Tibial artery (tissue), 4 donors: Measurements from ENCODE around the gene NRN1.

Experiments
- DNase-seq, 2 donors: peaks; one replicate each; pipeline ENCODE4 v3.0.0-alpha.2; 2019
- H3K27ac ChIP-seq, 2 donors: fragments of 200-600 bp; sonication (generic) in 1 of 2; 1 replicate in 1 of 2; 2 replicates in 1 of 2; pipeline ENCODE4 v1.5.1; 2018 to 2019; ENCODE audit warnings: mild to moderate bottlenecking in 1 of 2
- H3K27me3 ChIP-seq, 2 donors: fragments of 200-600 bp; sonication (generic) in 1 of 2; one replicate each; pipeline versions ENCODE4 v1.5.1 to v1.6.0; 2016 to 2019
- H3K36me3 ChIP-seq, 3 donors: fragments of 200-600 bp; sonication (generic) in 2 of 3; one replicate each; pipeline ENCODE4 v1.5.1; 2016 to 2019; ENCODE audit warnings: mild to moderate bottlenecking in 2 of 3
- H3K4me1 ChIP-seq, 4 donors: fragments of 200-600 bp; sonication (generic) in 2 of 4; 1 replicate in 3 of 4; 2 replicates in 1 of 4; pipeline ENCODE4 v1.5.1; 2016 to 2019
- H3K4me3 ChIP-seq, 2 donors: fragments of 200-600 bp; sonication (generic) in 1 of 2; 1 replicate in 1 of 2; 2 replicates in 1 of 2; pipeline ENCODE4 v1.5.1; 2018 to 2019; ENCODE audit warnings: mild to moderate bottlenecking in 2 of 2
- H3K9me3 ChIP-seq, 3 donors: fragments of 200-600 bp; sonication (generic) in 1 of 3; one replicate each; pipeline ENCODE4 v1.5.1; 2016 to 2019
- CTCF ChIP-seq, 2 experiments: fragments of 200-600 bp in 1 of 2; fragments of 450-650 bp in 1 of 2; IDR thresholded peaks; one replicate each; pipeline ENCODE4 v1.5.1; 2017 to 2019; ENCODE audit warnings: antibody characterized with exemption in 2 of 2, mild to moderate bottlenecking in 1 of 2, moderate library complexity in 1 of 2
- intact Hi-C: fragments of 100-400 bp; cut with DNase I; formaldehyde crosslinking; loops from one replicate; pipeline ENCODE4 v1.15.0; 2023; ENCODE audit warnings: low total_unique reads

The NRN1 gene

GRCh38 chr6:5992551-5993225, 14.0 kb downstream of the NRN1 start:
- DNase-seq: no peak
- intact Hi-C loops: no loop called here
- Histone ChIP-seq H3K4me3 (no peak overlapping the region), H3K27ac (no peak overlapping the region), H3K36me3 (no peaks in the 10 kb centered on the region), H3K27me3 (peaks cover 9 to 47% of the 10 kb centered on the region in 2 donors), H3K4me1 (peaks cover 0 to 23% (median 15%) of the 10 kb centered on the region in 4 donors), H3K9me3 (no peaks in the 10 kb centered on the region)
- TF ChIP-seq CTCF (IDR thresholded peaks at IDR 0.05): no peak

GRCh38 chr6:5990786-5991185, 15.9 kb downstream of the NRN1 start:
- Histone ChIP-seq H3K27ac (no peak overlapping the region), H3K27me3 (peaks cover 4 to 31% of the 10 kb centered on the region in 2 donors), H3K4me3 (no peak overlapping the region), H3K4me1 (peaks cover 0 to 5% (median 2%) of the 10 kb centered on the region in 4 donors), H3K9me3 (no peaks in the 10 kb centered on the region), H3K36me3 (no peaks in the 10 kb centered on the region)
- TF ChIP-seq CTCF (IDR thresholded peaks at IDR 0.05): no peak
- DNase-seq: no peak
- intact Hi-C loops: no loop called here

DNA sequence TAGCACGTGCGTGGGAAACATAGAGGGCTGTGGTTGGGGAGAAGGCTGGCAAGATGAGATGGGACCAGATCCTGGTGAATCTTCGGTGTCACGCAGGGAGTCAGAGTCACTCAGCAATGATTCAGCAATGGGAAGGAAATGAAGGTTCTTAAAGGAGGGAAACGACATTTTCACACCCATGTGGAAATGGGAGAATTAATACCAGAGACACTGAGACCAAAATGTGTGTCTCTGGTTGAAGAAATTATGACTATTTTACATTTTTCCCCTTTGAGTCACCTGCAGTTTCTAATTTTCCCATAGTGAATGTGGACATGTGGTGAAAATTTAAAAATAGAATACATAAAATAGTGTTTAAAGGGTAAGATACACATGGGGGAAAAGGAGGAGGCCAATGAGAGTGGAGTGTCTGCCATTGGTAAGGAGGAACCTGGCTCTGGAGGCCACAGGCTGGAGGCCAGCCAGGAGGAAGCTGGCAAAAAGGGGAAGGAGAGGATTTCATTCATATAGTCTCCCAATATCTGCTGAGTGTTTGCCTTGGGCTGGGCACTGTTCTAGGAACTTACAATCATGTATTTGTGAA, 17.5 kb downstream of the NRN1 start:
- TF ChIP-seq CTCF (IDR thresholded peaks at IDR 0.05): no peak
- H3K4me1 ChIP-seq: no peaks in the 10 kb centered on the region
- DNase-seq: peak in 1 of 2 donors; percentile 58
- no peak overlapping the region for H3K27ac ChIP-seq
- no peaks in the 10 kb centered on the region for H3K9me3 ChIP-seq
- intact Hi-C loops: no loop called here
- peaks cover 0 to 16% of the 10 kb centered on the region in 2 donors for H3K27me3 ChIP-seq
- H3K36me3 ChIP-seq: no peaks in the 10 kb centered on the region
- H3K4me3 ChIP-seq: no peak overlapping the region

GRCh38 chr6:5986861-5987260, 19.9 kb downstream of the NRN1 start:
- no peak for TF ChIP-seq CTCF (IDR thresholded peaks at IDR 0.05)
- intact Hi-C loops: no loop called here
- Histone ChIP-seq H3K9me3 (no peaks in the 10 kb centered on the region), H3K27ac (no peak overlapping the region), H3K4me1 (no peaks in the 10 kb centered on the region), H3K27me3 (peaks cover 0 to 2% of the 10 kb centered on the region in 2 donors), H3K4me3 (no peak overlapping the region), H3K36me3 (no peaks in the 10 kb centered on the region)
- DNase-seq: no peak

DNA sequence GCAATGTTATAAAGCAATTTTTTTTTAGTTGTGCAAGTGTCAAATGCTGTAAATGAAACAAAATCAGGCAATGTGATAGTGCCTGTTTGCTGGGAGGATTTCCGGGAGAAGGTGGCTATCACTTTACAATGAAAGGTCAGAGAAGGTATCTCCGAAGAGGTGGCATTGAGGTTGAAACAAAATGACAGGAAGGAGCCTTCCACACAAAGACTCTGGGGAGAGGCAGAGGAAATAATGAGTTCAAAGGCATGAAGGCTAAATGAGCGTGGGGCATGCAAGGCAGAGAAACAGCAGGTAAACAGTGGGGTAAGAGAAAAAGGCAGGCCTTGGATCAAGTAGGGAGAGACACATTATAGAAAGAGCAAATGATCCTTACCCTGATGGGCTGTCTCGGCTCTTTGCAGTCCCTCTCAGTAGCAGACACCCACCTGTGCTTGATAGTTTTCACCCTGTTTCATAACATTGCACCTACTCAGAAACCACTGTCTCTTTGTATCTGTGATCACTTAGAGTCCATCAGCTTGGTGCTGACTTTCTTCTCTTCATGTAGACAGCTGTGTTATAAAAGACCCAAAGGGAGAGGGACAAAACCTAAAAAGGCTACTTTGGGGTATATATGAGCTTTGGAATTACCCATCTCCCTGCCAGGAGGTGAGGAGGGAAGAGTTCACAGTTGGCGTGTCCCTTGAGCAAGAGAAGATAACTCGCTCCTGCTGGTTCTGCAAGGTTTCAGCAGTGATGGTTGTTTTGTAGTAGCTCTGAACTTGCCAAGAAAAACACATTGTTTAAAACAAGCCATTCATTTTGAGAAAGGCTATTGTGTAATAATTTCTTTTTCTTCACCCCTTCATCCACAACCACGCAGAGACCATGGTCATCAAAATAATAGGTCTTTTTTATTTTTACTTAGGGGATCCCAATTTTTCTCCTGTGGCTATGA, 22.3 kb downstream of the NRN1 start:
- peaks cover 0 to 2% of the 10 kb centered on the region in 2 donors for H3K27me3 ChIP-seq
- no peak for DNase-seq
- intact Hi-C loops: no loop called here

More for the DNA sequence above, 22.3 kb downstream of the NRN1 start:
- H3K36me3 ChIP-seq: no peaks in the 10 kb centered on the region
- no peak overlapping the region for H3K27ac ChIP-seq
- H3K4me1 ChIP-seq: no peaks in the 10 kb centered on the region
- TF ChIP-seq CTCF (IDR thresholded peaks at IDR 0.05): no peak
- no peak overlapping the region for H3K4me3 ChIP-seq
- no peaks in the 10 kb centered on the region for H3K9me3 ChIP-seq
